Keratinocyte (primary cell): ENCODE data around the gene RFTN1. TPM values are rescaled to one million over a fixed set of nuclear protein-coding genes. Genes with fewer than 3 reads are reported as not detected.

Experiments
- DNase-seq: peaks from one replicate; pipeline ENCODE4 v3.0.0-alpha.2; 2011; ENCODE audit warnings: low read depth, missing footprints, low spot score
- FAIRE-seq: peaks from 2 replicates; lab custom pipeline; 2011; peaks lifted over from hg19 to GRCh38; lab: Jason Lieb, UNC
- H2AFZ ChIP-seq: 2 replicates; pipeline ENCODE4 v1.6.0; 2012; ENCODE audit warnings: low read length, control low read depth, inconsistent platforms; ENCODE audit not compliant: control insufficient read depth
- H3K27ac ChIP-seq: 2 replicates; pipeline ENCODE4 v1.5.1; 2011; ENCODE audit warnings: low read length; ENCODE audit not compliant: control insufficient read depth, insufficient read depth
- H3K27me3 ChIP-seq: 3 replicates; pipeline ENCODE4 v1.6.0; 2011; ENCODE audit warnings: low read length; ENCODE audit not compliant: control insufficient read depth, insufficient read depth; ENCODE audit errors: extremely low read depth
- H3K36me3 ChIP-seq, 2 experiments: 2 replicates in 1 of 2; 3 replicates in 1 of 2; pipeline ENCODE4 v1.5.1; 2011; ENCODE audit warnings: low read length in 2 of 2, mild to moderate bottlenecking in 1 of 2; ENCODE audit not compliant: control insufficient read depth in 2 of 2, insufficient read depth in 2 of 2; ENCODE audit errors: extremely low read depth in 1 of 2
- H3K4me1 ChIP-seq: 3 replicates; pipeline ENCODE4 v1.5.1; 2011; ENCODE audit warnings: low read length; ENCODE audit not compliant: control insufficient read depth, insufficient read depth; ENCODE audit errors: extremely low read depth
- H3K4me2 ChIP-seq: 3 replicates; pipeline ENCODE4 v1.6.0; 2011; ENCODE audit warnings: low read depth, low read length; ENCODE audit not compliant: control insufficient read depth, insufficient read depth; ENCODE audit errors: extremely low read depth
- H3K4me3 ChIP-seq, 3 experiments: fragments of 200-600 bp in 1 of 3; sonication (generic) in 1 of 3; 2 replicates in 2 of 3; 3 replicates in 1 of 3; pipeline ENCODE4 v1.5.1; 2011 to 2016; ENCODE audit warnings: low read length in 3 of 3, mild to moderate bottlenecking in 3 of 3, control low read depth in 2 of 3, inconsistent platforms in 1 of 3, low read depth in 1 of 3, mixed read lengths in 1 of 3, mixed run types in 1 of 3, moderate library complexity in 1 of 3; ENCODE audit not compliant: control insufficient read depth in 2 of 3, insufficient read depth in 2 of 3; ENCODE audit errors: extremely low read depth in 1 of 3
- H3K79me2 ChIP-seq: 2 replicates; pipeline ENCODE4 v1.6.0; 2012; ENCODE audit warnings: low read length; ENCODE audit not compliant: control insufficient read depth, insufficient read depth
- H3K9ac ChIP-seq: 3 replicates; pipeline ENCODE4 v1.6.0; 2011; ENCODE audit warnings: low read length; ENCODE audit not compliant: control insufficient read depth, insufficient read depth; ENCODE audit errors: extremely low read depth
- H3K9me1 ChIP-seq: 3 replicates; pipeline ENCODE4 v1.6.0; 2011; ENCODE audit warnings: low read length; ENCODE audit not compliant: control insufficient read depth, insufficient read depth; ENCODE audit errors: extremely low read depth
- H3K9me3 ChIP-seq: 2 replicates; pipeline ENCODE4 v1.5.1; 2012; ENCODE audit warnings: low read depth, low read length; ENCODE audit not compliant: control insufficient read depth
- H4K20me1 ChIP-seq: 3 replicates; pipeline ENCODE4 v1.6.0; 2011; ENCODE audit warnings: low read length; ENCODE audit not compliant: control insufficient read depth, insufficient read depth; ENCODE audit errors: extremely low read depth
- EZH2 ChIP-seq: IDR thresholded peaks from one replicate; pipeline ENCODE4 v1.6.1; 2012; ENCODE audit warnings: inconsistent platforms, mild to moderate bottlenecking, low read length, moderate library complexity
- dilution Hi-C: fragments of 300-500 bp; cut with MboI; formaldehyde crosslinking; loops from one replicate; pipeline ENCODE4 v1.7.0; 2020; ENCODE audit warnings: low sequenced_read_pairs; ENCODE audit not compliant: extremely low pct_ligation_motif_present
- polyA plus RNA-seq, 5 experiments: library from polyadenylated mRNA; depleted of rRNA in 3 of 5; stranded (reverse) in 3 of 5; stranded (forward) in 1 of 5; unstranded in 1 of 5; fragments of >200 nt; gene quantifications; 1 replicate in 1 of 5; 2 replicates in 3 of 5; 3 replicates in 1 of 5; pipeline versions ENCODE4 v1.2.1 to v1.2.3, GENCODE V29; 2011 to 2012; ENCODE audit warnings: missing spikeins in 2 of 5, low read depth in 1 of 5, low replicate concordance in 1 of 5
- TF ChIP-seq, protein P1 (sequence below), 3 experiments: IDR thresholded peaks in 1 of 3; conservative IDR thresholded peaks in 1 of 3; optimal IDR thresholded peaks in 1 of 3; 2 replicates in 2 of 3; 3 replicates in 1 of 3; pipeline versions ENCODE3 to v1.5.1; 2011; ENCODE audit warnings: low read length in 3 of 3, mild to moderate bottlenecking in 3 of 3, moderate library complexity in 2 of 3, control low read depth in 1 of 3, inconsistent platforms in 1 of 3; ENCODE audit not compliant: insufficient read depth in 2 of 3; ENCODE audit errors: extremely low read depth in 1 of 3

Gene RFTN1
- polyA plus RNA-seq, 1 donor (not counting 4 experiments of a cell fraction or from before 2014, with no cell fraction given) = 18.0 TPM

- Histone ChIP-seq H2AFZ (no peak overlapping the region), H3K4me3 (no peak overlapping the region), H3K27ac (no peak overlapping the region), H3K9me3 (no peaks in the 10 kb centered on the region), H3K27me3 (no peaks in the 10 kb centered on the region), H3K9me1 (no peaks in the 10 kb centered on the region), H3K79me2 (no peaks in the 10 kb centered on the region), H3K36me3 (peaks cover 0 to 10% of the 10 kb centered on the region in 2 experiments), H3K4me1 (no peaks in the 10 kb centered on the region), H4K20me1 (no peaks in the 10 kb centered on the region), H3K9ac (no peak overlapping the region), H3K4me2 (no peak overlapping the region)
- no peak for DNase-seq
- dilution Hi-C loops = no loop called here
- no peak for FAIRE-seq
- TF ChIP-seq, protein P1, sequence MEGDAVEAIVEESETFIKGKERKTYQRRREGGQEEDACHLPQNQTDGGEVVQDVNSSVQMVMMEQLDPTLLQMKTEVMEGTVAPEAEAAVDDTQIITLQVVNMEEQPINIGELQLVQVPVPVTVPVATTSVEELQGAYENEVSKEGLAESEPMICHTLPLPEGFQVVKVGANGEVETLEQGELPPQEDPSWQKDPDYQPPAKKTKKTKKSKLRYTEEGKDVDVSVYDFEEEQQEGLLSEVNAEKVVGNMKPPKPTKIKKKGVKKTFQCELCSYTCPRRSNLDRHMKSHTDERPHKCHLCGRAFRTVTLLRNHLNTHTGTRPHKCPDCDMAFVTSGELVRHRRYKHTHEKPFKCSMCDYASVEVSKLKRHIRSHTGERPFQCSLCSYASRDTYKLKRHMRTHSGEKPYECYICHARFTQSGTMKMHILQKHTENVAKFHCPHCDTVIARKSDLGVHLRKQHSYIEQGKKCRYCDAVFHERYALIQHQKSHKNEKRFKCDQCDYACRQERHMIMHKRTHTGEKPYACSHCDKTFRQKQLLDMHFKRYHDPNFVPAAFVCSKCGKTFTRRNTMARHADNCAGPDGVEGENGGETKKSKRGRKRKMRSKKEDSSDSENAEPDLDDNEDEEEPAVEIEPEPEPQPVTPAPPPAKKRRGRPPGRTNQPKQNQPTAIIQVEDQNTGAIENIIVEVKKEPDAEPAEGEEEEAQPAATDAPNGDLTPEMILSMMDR (optimal IDR thresholded peaks at IDR 0.05 in 1 of 3, IDR thresholded peaks at IDR 0.05 in 1 of 3, conservative IDR thresholded peaks at IDR 0.05 in 1 of 3; ENCODE audit: extremely low read depth in 1 of 3, insufficient read depth in 2 of 3, low read length in 3 of 3) = no peak
- no peak for TF ChIP-seq EZH2
Observed at GRCh38 chr3:16429086-16429485, 84.4 kb downstream of the RFTN1 start.

DNA sequence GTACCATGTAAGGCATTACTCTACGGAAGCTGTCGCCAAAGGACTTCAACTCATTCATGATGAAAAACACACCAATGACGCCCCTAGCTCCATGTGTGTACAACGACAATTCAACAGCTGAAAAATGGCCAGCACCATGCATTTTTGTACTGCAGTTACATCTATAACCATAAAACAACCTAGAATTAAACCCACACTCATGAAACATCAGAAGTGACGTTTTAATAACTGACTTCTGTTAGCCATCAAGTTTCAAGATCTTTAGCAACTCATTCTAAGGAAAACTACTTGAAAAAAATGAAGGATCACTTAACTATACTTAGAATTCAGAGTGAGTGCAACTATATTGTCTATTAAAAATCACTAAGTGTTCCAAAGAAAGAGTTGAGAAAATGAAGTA, 84.9 kb downstream of the RFTN1 start:
- H3K27ac ChIP-seq = no peak overlapping the region
- no peak overlapping the region for H3K9ac ChIP-seq
- FAIRE-seq (no peak), DNase-seq (no peak)
- no peaks in the 10 kb centered on the region for H3K9me3 ChIP-seq
- H3K79me2 ChIP-seq = no peaks in the 10 kb centered on the region
- dilution Hi-C loops = no loop called here
- H3K27me3 ChIP-seq = no peaks in the 10 kb centered on the region
- H3K4me3 ChIP-seq = no peak overlapping the region
- H2AFZ ChIP-seq = no peak overlapping the region
- H3K4me1 ChIP-seq = peaks cover 4% of the 10 kb centered on the region
- H3K36me3 ChIP-seq = peaks cover 0 to 10% of the 10 kb centered on the region in 2 experiments
- no peaks in the 10 kb centered on the region for H4K20me1 ChIP-seq
- H3K9me1 ChIP-seq = no peaks in the 10 kb centered on the region
- H3K4me2 ChIP-seq = no peak overlapping the region
- TF ChIP-seq EZH2 = no peak
- TF ChIP-seq, protein P1 (optimal IDR thresholded peaks at IDR 0.05 in 1 of 3, IDR thresholded peaks at IDR 0.05 in 1 of 3, conservative IDR thresholded peaks at IDR 0.05 in 1 of 3; ENCODE audit: extremely low read depth in 1 of 3, insufficient read depth in 2 of 3, low read length in 3 of 3) = no peak
